ENCODE data around the gene TUBB1.
A peak's percentile ranks its signal among the peaks of the same experiment; 100 is the strongest.
"Not testable (repeated sequence)": the region's sequence is repeated elsewhere in the genome, so short reads cannot be mapped to it uniquely, and the experiment has no call there.

TUBB1 gene

DNA sequence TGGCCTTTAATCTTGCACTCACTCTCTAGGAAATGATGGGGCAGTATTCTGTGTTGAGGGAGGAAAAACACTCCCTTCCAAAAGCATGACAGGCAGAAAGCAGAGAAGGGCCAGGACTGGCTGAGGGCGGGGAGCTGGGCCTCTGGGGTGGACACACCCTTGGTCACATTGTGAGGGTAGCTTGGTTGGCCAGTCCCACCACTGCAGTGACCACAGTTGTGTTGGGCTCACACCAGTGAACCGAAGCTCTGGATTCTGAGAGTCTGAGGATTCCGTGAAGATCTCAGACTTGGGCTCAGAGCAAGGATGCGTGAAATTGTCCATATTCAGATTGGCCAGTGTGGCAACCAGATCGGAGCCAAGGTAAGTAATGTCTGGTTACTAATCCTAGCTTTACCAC lies at the start of gene TUBB1:
TUBB1 (plus strand) TSS at position 213 of the 400 bp plus-strand sequence; CDS start at position 307, 94 bp downstream.
- DNase-seq: no peak

- DNase-seq: no peak
Observed at GRCh38 chr20:58969439-58969838, 49.8 kb upstream of the TUBB1 start.

- DNase-seq: no peak
Observed at GRCh38 chr20:58970146-58970545, 49.1 kb upstream of the TUBB1 start.

GRCh38 chr20:58971429-58971828 lies 47.8 kb upstream of the TUBB1 start:
- no peak for DNase-seq

- DNase-seq: no peak
Observed at GRCh38 chr20:58973179-58973578, 46.0 kb upstream of the TUBB1 start.

DNA sequence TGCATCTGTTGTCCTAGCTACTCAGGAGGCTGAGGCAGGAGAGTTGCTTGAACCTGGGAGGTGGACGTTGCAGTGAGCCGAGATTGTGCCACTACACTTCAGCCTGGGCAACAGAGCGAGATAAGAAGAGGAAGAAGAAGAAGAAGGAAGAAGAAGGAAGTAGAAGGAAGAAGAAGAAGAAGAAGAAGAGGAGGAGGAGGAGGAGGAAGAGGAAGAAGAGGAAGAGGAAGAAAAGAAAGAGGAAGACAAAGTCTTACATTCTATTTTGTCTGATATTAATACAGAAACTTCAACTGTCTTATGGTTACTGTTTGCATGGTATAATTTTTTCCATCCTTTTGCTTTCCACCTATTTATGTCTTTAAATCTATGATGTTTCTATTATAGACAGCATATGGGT lies 45.4 kb upstream of the TUBB1 start:
- DNase-seq: no peak

GRCh38 chr20:58975353-58975752 lies 43.9 kb upstream of the TUBB1 start:
- DNase-seq: no peak

GRCh38 chr20:58976061-58976730 lies 43.0 kb upstream of the TUBB1 start:
- DNase-seq: no peak

DNA sequence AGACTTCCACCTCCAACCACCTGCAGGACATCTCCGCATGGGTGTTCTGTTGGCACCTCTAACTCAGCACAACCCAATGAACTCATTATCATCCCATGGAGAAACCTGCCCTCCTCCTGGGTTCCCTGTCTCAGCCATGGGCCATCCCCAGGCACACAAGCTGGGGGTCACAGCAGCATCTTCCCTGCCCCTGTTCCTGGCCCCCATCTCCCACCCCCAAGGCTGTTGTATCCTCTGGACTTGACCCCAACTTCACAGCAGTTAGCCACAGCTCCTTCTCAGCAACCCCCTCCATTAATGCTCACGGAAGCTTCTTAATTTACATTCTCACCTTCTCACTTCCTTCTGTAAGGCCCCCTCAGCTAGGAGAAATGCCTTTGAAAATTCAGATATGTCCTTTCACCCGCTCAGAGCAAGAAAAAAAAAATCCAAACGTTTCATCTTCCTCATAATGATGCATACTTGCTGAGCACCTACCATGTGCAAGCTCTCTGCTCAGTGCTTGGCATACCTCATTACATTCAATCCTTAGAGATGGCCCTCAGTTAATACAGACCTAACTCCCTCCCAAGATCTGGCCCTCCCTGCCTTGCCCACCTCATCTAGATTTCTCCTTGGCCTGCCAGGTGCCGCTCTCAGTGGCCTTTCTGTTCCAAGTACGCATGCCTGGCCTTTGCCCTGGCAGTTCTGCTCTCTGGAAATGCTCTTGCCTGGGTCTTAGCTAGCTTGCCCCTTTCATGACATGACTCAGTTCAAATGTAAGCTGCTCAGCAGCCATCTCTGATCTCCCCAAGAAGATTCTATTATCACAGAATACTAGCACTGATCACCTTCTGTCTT lies 40.7 kb upstream of the TUBB1 start:
- DNase-seq: no peak

DNA sequence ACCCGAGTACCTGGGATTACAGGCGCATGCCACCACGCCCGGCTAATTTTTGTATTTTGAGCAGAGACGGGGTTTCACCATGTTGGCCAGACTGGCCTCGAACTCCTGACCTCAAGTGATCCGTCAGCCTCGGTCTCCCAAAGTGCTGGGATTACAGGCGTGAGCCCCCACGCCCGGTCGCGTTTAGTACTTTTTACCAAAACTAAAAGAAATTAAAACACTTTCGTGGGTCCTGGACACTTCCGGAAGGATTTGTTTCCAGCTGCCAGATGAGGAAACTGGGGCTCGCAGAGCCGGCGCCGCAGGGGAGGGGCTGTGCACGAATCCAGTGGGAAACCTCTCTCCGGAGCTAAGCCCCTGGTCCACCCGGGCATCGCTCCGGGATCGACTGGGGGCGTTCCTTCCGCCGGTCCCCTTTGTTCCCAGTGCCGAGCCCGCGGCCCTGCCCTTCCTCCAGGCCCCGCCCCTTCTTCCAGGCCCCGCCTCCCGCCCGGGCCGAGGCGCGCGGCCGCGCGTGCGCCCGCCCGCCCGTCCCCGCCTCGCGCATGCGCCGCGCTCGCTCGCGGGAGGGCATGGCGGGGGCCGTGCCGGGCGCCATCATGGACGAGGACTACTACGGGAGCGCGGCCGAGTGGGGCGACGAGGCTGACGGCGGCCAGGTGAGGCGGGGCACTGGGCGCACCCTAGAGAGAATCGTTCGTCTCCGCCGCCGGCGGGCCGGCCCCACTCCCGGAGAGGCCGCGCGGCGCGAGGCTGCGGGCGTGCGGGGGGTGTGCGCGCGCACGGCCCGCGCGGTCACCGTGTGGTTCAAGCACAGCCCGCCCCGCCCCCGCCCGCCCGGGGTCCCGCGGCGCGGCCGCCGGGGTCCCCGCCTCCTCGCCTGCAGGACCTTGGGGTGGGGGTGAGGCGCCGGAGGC lies 38.3 kb upstream of the TUBB1 start, which contains the start of gene NELFCD:
NELFCD (plus strand) TSS at position 546 of the 917 bp plus-strand sequence; CDS start at position 600, 54 bp downstream.
- DNase-seq: peak; percentile 88 to 93

DNA sequence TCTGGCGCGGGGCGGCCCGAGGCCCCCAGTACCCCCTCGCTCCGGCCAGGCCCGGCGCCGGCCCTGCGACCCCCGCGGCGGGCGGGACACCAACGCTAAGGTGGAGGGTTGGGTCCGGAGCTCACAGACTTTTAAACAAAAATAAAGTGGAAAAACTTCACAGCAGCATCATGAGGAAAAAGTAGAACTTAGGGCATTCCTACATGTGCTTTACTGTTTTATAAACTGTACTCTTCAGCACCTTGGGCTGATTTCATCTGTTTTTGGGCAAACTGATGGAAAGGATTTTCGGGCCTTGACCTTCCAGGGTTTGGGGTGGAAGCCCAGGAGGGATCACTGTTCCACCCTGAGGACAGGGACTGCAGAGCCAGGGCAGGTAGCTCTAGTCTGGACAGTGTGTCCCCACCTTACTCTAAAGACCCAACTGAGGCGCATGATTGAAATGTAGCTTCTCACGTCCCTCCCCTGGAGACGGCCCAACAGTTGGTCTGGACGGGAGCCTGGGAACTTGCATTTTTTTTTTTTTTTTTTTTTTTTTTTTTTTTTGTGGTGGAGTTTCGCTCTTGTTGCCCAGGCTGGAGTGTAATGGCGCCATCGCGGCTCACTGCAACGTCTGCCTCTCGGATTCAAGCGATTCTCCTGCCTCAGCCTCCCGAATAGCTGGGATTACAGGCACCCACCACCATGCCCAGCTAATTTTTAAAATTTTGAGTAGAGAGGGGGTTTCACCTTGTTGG lies 37.4 kb upstream of the TUBB1 start:
- no peak for DNase-seq

- no peak for DNase-seq
Observed at GRCh38 chr20:58982406-58983114, 36.7 kb upstream of the TUBB1 start.

DNA sequence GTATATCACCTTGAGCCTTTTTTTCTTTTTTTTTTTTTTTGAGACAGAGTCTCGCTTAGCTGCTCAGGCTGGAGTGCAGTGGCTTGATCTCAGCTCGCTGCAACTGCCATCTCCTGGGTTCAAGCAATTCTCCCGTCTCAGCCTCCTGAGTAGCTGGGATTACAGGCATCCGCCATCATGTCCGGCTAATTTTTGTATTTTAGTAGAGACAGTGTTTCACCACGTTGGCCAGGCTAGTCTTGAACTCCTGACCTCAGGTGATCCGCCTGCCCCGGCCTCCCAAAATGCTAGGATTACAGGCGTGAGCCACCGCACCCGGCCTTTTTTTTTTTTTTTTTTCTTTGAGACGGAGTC lies 36.1 kb upstream of the TUBB1 start:
- DNase-seq: not testable (repeated sequence)

DNA sequence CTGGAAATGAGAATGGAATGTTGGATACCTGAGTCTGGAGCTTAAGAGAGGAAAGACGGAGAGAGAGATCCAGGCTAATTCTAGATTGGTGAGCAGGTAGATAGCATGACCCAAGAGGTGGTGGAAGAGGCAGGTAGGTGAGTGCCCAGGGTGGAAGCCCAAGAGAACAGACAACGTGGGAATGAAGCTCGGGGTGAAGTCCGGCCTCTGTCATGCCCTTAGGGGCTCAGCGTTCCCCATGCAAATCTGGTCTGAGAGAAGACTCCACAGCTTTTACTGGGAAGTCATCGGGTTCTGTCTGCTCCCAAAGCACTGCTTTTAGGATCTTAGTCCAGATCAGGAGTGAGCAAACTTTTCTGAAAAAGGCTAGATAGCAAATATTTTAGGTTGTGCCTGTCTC lies 34.5 kb upstream of the TUBB1 start:
- no peak for DNase-seq

DNA sequence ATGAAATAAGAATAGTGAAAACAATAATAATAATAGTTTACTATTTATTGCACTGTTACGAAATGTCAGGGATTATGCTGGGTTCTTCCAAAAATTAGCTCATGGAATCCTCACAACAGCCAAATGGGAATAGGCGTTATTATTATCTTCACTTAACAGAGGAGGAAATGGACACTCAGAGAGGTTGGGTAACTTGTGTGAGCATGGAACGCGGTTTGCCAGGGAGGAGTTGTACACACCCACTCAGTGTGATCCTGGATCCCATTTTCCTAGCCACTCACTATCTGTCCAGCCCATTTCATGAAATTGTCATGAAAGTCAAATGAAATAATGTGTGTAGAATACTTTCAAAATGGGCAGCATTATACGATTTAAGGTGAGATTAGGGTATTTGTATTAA lies 33.6 kb upstream of the TUBB1 start:
- DNase-seq: no peak

- DNase-seq: no peak
Observed at GRCh38 chr20:58986286-58986967, 32.8 kb upstream of the TUBB1 start.

DNA sequence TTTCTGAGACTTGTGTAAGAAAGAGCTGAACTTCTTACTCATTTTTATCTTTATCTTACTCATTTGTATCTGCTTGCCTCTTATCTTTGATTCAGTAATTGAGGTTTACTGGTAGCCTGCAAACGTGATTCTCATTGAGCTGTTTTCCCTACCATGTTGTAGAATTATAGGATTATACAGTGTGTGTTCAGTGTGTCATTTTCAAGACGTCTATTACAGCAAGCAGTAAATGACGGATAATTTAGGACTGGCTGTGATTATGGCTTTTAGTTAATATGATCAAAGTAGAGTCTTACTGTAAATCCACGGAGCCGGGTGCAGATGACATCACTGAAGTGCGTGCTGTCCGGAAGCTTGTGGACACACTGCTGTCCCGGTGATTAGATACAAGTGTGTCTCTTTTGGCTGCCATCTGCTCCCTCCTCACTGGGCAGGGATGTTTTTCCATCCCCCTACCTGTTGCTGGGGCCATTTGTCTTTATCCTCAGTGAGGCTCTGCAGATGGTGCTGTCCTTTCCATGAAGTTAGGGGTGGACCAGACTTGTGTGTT lies 32.2 kb upstream of the TUBB1 start:
- no peak for DNase-seq

DNA sequence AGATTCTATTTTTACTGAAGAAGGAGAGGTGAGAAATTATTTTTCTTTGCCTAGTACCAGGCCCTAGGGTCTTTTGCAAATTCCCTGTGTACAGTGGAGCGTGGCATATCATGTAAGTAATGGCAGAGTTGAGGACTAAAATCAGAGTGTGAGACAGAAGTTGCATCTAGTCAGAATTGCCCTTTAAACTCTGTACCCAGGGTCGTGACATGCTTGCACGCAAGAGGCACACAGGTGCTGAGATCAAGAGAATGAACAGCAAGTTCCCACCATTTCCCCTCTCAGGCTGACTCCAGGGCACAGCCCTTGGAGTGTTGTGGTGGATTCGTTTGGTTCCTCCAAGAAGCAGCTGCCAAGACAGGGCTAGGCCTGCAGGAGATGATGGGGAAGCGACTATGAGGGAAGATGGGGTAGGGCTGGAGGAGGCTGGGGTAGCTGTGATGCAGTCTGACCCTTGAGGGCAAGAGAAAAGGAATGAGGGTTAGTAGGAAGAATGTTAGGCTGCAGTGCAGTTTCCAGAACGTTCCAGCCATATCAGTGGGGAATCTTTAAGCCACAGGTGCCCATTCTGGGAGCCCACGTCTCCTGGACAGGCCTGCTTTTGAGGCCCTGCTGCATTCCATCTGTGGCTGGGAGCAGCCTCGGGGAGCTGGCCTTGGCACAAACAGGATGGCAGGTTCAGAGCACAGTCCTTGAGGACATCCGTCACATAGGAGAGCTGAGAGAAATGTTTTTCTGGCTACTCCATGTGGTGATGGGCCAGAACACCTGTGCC lies 31.3 kb upstream of the TUBB1 start:
- no peak for DNase-seq

DNA sequence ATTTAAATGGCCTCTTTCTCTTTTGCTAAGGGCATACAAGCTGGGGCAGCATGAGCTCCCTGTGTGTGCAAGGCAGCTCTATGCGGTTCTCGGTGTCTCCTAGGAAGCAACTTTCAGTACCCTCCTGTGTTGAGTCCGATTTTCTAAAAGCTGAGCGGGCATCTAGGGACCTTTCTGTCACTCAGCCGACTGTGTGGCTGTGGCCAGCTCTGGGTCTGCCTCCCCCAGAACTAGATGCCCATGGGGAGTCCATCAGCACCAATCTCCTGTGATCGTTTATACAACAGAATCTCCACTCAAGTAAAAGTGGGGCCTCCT lies 30.7 kb upstream of the TUBB1 start:
- no peak for DNase-seq

DNA sequence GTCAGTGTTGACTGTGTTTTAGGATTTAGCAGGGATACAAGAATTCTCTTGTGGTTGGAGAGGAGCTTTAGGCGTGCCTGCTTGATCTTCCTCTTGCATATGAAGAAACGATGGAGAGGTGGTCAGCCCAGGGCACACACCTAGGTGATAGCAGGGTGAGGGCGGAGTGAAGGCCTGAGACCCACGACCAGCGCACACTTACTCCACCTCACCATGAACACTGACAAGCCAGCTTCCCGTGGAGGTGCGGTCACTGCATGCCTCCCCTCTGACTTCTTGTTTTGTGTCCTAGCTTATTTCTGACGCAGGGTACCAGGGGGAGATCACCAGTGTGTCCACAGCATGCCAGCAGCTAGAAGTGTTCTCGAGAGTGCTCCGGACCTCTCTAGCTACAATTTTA lies 30.0 kb upstream of the TUBB1 start:
- DNase-seq: no peak

Data from NCI-H2081 (cell line).